Uterus (tissue), 2 donors: ENCODE data around the gene EFCAB14.
"Not testable (repeated sequence)": the region's sequence is repeated elsewhere in the genome, so short reads cannot be mapped to it uniquely, and the experiment has no call there.

ENCODE experiments used
- POLR2A ChIP-seq, 2 donors: fragments of 450-650 bp; IDR thresholded peaks; one replicate each; pipeline ENCODE4 v1.6.1; 2016; ENCODE audit warnings: antibody characterized with exemption in 2 of 2, mild to moderate bottlenecking in 1 of 2, moderate library complexity in 1 of 2
- TF ChIP-seq, protein P1 (sequence below), 4 experiments: fragments of 200-600 bp in 2 of 4; fragments of 450-650 bp in 2 of 4; sonication (generic) in 2 of 4; IDR thresholded peaks; one replicate each; pipeline ENCODE4 v1.5.1; 2016 to 2019; ENCODE audit warnings: antibody characterized with exemption in 4 of 4, mild to moderate bottlenecking in 2 of 4, moderate library complexity in 1 of 4

DNA sequence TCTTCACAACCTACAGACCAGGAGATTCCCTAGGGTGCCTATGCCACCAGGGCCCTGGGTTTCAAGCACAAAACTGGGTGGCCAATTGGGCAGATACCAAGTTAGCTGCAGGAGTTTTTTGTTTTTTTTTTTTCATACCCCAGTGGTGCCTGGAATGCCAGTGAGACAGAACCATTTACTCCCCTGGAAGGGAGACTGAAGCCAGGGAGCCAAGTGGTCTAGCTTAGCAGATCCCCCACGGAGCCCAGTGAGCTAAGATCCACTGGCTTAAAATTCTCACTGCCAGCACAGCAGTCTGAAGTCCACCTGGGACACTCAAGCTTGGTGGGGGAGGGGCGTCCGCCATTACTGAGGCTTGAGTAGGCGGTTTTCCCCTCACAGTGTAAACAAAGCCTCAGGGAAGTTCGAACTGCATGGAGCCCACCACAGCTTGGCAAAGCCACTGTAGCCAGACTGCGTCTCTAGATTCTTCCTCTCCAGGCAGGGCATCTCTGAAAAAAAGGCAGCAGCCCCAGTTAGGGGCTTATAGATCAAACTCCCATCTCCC, 9.5 kb upstream of the EFCAB14 start:
- TF ChIP-seq, protein P1, sequence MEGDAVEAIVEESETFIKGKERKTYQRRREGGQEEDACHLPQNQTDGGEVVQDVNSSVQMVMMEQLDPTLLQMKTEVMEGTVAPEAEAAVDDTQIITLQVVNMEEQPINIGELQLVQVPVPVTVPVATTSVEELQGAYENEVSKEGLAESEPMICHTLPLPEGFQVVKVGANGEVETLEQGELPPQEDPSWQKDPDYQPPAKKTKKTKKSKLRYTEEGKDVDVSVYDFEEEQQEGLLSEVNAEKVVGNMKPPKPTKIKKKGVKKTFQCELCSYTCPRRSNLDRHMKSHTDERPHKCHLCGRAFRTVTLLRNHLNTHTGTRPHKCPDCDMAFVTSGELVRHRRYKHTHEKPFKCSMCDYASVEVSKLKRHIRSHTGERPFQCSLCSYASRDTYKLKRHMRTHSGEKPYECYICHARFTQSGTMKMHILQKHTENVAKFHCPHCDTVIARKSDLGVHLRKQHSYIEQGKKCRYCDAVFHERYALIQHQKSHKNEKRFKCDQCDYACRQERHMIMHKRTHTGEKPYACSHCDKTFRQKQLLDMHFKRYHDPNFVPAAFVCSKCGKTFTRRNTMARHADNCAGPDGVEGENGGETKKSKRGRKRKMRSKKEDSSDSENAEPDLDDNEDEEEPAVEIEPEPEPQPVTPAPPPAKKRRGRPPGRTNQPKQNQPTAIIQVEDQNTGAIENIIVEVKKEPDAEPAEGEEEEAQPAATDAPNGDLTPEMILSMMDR (IDR thresholded peaks at IDR 0.05) = not testable (repeated sequence)
- TF ChIP-seq POLR2A (IDR thresholded peaks at IDR 0.05) = not testable (repeated sequence)
